NCI-H1417 (cell line): ENCODE measurements around the gene PDZK1IP1.

Experiments
- DNase-seq, 3 experiments: peaks; one replicate each; lab custom pipeline; 2025; lab: John Stamatoyannopoulos, UW

Gene PDZK1IP1, protein sequence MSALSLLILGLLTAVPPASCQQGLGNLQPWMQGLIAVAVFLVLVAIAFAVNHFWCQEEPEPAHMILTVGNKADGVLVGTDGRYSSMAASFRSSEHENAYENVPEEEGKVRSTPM

DNA sequence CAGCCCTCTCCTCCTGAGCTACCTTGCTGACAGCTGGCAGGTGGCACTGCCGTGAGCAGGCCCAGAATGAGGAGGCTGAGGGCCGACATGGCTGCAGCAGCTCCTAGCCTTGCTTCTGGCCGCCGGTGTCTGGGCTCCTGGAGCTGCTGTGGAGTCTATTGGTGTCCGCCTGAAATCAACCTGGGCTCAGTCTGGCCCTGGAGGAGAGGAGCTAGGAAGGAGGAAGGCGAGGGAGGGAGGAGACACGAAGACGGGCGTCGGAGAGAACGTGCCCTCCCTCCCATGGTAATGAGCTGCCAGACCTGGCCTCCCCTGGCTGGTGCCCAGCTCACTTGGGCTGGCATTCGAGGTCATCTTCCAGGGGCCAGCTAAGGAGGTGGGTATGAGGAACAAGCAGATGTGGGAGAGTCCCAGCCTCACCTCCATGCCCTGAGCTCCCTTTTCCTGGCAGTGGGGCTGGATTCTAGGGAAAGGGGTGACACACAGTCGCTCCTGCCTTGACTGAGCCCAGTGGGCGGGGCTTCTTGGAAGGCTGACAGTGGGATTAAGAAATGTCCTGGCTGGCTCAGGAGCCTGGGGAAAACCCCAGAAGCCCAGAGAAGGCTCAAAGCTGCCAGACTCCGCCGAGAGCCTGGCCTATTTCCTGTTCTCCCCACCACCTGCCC, at the start of gene PDZK1IP1:
TSS of gene PDZK1IP1 (minus strand) at position 193 of the 665 bp plus-strand sequence. CDS start at position 89, 104 bp downstream.
- DNase-seq: no peak

DNA sequence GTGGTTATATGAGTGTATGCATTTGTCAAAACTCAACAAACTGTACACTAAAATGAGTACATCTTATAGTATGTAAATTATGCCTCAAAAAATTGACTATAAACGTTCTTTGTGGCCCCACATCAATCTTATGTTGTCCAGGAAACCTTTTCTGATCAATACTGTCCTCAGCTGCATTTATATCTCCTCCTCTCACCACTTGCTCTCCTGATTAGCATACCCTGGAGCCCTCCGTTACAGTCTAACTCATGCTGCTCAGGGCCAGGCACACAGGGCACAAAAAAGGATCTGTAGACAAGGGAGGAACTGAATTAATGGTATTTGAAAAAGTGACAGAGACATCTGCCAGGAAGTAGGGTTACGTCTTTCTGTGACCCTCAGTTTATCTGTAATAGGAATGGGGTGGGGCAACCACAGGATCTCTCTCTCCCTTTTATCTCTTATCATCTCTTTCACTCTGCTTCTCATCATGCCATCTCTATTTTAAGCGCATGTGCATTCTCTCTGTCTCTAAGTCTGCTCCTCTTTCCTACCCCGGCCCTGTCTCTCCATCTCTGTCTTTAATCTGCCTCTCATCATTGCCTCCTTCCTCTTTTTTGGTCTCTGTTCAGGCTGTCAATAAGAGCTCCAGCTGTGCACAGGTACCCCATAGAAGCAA, 49.2 kb upstream of the PDZK1IP1 start:
- DNase-seq: no peak

DNA sequence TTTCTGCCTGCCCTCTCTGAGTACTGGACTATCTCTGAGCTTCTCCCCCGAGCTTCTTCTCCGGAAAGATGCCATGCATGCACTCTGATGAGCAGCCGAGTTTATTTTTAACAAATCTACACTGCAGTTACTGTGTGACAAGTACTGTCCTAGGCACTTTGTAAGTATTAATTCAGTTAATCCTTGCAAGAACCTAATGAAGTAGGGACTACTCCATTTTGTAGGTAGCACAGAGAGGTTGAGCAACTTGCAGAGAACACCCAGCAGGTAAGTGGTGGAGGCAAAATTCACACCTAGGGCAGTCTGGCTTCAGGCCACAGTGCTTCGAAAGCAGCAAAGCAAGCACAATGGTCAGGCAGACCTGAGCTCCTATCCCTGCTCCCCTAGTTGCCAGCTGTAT, 46.0 kb upstream of the PDZK1IP1 start:
- no peak for DNase-seq

DNA sequence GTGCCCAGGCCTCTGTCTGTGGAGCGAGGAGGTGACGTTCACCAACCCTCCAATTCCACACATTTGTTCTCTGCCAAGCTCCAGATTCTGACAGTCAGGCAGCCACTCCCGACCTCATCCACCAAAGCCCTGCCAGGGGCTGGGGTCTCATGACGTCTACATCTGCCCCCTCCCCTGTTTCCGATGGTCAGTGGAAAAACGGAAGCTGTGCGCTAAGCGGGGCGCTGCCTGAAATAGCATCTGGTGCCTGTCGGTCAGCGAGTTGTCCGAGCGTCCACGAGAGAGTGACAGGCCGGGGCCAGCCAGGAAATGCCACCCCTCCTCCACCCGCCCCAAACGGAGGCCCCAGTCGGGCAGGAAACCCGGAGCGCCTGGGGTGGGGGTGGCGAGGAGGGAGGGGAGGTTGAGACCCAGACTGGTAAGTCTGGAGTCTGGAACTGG, 45.4 kb upstream of the PDZK1IP1 start:
- DNase-seq: no peak

DNA sequence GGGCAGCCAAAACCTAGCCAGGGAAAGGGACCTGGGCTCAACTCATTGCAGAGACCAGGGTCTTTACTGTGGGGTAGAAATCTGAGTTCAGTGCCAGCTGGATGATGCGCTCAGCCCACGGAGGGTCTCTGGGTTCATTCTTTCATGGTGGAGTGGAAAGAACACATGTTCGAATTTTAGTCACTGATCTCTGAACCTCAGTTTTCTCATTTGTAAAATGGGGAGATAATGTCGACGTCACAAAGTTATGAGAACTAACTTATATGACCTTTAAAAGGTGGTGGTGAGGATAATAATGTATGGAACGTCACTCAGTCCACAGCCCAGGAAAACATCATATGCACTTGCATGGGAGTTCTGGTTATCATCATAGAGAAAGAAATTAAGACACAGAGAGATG, 43.4 kb upstream of the PDZK1IP1 start:
- no peak for DNase-seq

DNA sequence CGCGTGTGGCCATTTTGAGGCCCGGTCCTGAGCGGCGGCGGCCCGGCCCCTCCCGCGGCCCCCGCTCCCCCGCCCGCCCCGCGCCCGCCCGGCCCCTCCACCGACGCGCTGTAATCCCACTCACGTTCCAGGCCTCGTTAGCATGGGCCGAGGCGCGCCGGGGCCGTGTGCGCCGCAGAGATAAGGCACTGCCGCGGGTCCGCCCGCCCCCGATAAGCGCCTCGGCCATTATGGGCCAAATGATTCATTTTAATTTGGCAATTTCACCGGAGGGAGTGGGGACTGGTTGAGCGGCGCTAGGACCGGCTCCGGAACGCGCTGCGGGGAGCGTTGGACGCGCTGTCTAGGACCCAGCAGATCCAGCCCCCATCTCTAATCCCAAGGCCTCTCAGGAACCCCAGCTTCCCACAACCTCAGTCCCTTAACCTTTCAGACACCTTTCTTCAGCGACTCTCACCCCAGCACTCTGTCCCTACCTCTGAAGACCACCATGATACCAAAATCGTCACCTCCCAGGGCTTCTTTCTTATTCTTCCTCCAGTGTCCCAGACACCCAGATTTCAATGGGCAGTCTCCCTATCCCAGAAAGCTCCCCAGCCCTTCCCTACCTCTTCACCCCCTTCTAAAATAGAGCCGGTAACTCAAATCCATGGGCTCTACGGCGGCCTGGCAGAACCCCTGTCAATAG, 42.5 kb upstream of the PDZK1IP1 start, which contains the start of gene TAL1:
TSS of gene TAL1 (minus strand) at position 39 of the 688 bp plus-strand sequence. CDS start 6,337 bp downstream, outside the sequence.
- no peak for DNase-seq

DNA sequence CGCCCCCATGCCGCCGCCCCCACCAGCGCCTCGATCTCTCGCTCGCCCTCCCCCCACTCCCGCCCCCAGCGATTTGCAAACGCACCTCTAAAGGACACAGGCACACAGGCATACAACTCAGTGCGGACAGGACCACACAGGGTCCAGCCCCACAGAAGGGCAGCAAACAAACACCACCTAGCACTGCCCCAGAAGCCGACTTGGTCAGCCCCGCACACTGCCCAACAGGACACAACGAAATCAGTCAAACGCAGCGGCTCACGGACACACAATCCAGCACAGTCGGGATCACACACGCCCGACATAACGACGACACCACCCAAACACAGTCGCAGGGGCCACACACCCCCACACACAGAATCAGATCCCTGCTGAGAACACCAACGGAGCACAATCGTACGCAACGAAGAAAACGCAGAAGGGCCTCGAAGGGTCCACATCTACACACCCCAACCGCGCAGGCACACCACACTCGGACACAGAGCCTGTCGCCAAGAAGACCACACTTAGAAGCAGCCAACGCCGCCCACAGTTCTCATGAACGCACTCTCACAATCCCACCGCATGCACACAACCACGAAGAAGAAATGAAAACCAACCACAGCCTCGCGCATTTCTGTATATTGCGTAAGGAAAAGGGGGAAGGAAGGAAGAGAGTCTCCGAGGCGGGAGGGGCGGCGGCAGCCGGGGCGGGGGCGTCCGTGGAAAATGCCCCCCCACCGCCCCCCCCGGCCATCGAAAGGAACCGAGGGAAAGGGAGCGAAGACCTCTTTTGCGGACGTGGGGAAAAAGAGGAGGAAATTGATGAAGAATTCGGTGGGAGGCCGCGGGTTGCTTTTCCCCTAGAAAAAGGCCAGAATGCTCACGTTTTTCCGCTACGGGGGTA, 41.7 kb upstream of the PDZK1IP1 start:
- no peak for DNase-seq

DNA sequence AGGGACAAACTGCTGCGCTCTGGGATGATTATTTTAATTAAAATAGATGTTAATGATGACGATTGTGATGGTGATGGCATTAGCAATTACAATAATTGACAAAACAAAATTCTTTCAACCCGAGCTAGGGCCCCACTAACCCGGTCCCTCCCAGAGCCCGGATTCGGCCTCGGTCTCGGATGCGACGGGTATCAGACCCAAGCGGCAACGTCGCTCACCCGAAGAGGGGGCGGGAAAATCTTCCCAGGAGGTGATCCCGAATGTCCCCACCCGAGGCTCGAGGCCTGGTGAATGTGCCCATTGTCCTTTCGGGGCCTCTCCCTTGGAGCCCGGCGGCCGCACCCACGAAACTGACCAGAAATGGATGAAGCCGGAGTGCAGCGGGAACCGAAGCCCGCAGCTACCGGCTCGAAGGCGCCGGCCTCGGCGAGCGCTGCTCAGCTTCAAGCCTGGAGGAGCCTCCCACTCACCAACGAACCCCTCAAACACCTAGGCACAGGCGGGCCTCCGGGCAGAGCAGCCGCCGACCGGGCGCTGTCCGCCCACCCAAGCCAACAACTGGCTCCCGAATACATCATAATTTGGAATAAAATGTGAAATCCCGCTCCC, 41.0 kb upstream of the PDZK1IP1 start:
- DNase-seq: no peak

DNA sequence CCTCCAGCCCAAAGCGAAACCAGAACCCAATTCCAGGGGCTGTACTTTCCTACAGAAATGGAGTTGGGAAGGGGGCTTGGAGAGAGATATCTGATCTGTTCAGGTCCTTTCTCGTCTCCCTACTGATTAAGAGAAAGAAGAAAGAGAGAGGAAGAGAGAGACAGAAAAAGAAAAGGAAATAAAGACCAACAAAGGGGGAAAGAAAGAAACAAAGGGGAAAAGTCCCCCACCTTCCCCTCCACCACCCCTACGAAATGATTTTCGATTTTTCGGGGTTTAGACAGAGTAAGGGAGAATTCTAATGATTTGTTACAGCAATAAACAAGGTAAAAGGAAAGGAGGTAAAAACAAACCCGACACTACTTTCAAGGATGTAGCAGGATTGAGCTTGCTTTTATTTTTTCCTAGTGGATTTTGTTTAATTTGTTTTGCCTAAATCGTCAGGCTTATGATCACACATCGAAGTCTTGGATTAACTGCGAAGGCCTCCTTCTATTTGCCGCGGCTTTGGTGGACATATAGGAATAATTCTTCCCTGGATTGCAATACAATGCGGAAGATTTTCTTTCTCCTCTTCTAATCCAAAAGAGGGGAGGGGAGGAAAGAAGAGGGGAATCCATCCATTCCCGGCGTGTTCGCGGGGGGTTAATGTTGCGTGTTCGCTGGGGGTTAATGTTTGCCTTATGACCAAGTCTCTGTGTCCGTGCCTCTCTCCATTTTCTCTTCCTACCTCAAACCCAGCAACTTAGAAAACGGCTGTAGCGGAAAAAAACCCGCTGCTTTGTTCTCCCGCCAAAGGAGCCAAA, 40.3 kb upstream of the PDZK1IP1 start:
- DNase-seq: no peak

DNA sequence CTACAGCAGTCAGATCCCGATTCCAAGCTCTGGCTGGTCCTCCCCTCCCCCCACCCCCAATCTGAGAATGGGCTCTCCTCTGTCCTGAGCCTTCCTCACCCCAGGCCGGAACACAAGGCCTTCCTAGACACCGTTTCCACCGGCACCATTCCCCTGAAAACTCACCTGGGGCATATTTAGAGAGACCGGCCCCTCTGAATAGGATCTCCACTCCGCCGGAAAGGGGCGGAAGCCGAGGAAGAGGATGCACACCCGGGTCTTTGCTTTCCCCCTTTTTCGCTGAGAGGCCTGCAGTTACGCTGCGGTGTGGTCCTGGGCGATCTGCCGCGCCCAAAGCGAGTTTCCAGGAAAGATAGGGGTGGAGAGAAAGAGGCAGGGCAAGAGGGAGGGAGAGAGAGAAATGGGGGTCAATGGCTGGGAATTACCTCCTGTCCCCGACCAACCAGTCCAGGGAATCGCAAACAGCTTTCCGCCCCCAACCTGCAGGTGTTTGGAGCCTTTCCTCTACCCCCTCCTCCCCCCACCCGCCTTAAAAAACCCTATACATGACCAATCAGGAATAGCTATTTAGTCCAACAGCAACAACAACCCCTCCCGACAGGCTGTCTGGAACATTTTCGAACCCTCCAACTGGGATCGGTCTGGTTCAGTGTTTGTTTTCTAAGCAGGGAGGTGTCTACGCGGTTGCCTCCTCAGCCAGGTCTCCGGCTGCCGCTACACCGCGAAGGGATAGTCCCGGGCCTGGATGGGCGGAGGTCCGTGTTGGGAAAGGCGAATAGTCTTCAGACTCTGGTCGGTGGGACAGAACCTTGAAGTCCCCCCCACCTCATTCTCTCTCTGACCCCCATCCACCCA, 39.4 kb upstream of the PDZK1IP1 start:
- no peak for DNase-seq

DNA sequence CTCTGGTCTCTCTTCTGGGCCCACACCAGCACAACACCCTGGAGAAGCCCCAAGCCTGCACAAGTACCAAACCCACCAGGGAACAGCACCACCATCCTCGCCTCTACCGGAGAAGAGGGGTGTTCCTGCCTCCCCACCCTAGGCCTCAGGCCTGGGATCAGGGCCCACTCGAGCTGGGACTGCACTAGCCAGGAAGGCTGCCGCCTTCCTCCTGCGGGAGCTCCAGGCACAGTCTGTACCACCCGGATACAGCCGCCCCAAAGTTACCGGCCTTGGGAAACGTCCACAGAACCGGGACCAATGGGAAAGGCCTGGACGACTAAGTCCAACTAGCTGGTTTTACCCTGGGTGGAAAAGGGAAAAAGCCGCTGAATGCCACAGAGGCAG, 38.8 kb upstream of the PDZK1IP1 start:
- DNase-seq: no peak

DNA sequence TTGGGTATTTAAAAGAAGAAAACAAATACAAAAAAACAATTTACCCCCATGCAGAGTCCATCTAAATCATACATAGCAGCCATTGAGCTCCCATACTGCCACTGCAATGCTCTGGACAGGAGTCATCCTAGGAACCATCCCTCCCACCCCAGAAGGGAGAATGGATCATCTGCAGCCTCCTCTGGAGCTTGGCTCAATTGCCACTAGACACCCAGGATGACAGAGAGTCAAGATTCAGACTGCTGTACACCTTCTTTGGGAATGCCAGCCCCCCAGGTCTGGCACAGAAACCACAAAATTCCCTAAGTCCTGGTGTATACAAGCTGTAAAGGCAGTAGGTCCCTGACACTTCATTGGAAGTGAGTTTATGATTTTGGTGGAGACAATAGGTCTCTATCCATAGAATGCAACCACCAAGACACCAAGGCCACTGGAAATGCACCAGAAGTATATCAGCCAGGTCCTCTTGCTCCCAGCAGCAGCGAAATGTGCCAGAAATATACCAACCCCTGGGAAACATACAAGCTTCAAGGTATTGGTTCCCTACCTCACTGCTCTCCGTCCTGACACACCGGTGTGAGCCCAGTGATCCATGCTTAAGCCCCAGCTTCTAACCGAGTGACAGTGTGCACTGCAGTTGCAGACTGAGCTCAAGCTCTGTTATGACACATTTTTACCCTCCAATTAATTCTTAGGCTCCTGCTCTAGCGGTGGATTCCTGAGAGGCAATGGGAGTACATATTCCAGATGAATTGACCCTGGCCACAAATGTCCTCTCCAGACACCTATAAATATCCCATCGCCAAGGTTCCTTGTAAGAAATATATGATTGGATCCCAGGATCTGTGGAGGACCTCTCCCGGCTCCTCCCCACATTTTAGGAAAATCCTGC, 37.8 kb upstream of the PDZK1IP1 start:
- no peak for DNase-seq

DNA sequence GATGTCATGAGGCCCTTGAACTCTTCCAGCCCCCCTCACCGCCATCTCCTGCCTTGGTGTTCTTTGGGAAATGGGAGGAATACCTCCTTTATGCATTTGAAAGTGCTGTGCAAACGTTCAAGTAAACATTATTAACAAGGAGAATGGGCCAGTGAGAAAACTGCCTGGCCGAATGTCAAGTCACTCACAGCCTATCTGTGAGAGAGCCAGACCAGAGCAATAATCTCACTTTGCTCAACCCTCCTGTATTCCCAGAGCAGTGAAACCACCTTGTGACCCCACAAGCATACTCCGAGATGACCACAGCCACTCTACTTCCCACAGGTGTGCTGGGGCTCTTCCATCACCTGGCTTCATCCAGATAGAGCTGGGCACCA, 37.0 kb upstream of the PDZK1IP1 start:
- DNase-seq: no peak

DNA sequence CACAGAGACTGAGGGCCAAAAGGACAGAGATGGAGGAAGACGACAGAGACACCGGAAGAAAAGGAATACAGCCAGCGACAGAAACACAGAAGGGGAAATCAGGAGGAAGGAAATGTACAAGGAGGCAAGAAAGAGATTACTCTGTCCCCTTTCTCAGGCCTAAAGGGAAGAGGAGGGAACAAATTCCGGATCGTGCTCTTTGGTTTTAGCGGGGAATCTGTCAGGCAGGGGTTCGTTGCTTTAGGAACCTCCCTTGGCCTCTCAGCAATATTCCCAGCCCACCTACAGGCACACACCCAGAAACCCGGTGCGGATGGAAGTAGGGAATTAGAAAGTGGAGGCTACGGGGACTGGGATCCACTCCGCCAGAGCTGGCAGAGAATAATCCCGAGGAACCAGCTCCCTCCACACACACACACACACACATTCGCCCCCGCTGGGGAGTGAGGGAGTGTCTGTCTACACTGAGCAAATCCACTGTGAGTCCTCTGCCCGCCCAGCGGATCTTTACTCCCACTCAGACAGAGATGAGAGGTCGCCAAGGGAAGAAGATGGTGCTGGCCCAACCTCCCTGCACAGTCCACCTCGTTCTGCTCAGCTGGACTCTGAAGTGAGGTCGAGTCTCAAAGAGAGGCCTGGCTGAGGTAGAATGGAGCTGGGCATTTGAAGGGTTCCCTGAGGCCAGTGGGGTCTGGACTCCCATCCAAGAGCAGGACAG, 36.4 kb upstream of the PDZK1IP1 start:
- no peak for DNase-seq

DNA sequence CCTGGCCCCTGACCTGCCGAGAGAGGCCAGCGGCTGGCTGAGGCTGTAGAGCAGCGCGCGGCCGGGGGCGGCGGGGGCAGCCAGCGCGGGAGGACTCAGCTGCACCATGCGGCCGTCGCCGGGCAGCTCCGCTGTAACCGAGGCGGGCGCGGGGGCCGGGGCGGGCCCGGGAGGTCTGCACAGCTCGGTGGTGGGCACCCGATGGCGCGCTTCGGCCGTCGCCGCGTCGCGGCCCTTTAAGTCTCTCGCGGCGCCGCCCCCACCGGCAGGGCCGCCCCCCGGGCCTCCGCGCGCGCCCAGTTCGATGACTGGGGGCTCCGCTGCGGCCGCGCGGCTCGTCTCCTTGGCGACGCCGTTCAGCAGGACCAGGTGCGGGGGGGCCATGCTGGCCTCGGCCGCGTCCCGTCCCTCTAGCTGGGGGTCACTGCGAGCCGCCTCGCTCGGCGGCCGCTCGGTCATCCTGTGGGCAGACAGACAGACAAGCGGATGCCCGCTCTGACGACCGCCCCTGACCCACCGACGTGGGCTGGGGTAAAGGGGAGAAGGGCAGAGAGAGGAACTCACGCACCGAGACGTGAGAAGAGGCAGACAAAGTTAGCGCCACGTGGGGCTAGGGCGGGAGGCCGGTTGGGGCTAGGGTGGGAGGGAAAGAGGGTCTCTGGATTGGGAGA, 35.7 kb upstream of the PDZK1IP1 start:
- peak in 2 of 3 experiments; percentile 59 to 69 for DNase-seq

DNA sequence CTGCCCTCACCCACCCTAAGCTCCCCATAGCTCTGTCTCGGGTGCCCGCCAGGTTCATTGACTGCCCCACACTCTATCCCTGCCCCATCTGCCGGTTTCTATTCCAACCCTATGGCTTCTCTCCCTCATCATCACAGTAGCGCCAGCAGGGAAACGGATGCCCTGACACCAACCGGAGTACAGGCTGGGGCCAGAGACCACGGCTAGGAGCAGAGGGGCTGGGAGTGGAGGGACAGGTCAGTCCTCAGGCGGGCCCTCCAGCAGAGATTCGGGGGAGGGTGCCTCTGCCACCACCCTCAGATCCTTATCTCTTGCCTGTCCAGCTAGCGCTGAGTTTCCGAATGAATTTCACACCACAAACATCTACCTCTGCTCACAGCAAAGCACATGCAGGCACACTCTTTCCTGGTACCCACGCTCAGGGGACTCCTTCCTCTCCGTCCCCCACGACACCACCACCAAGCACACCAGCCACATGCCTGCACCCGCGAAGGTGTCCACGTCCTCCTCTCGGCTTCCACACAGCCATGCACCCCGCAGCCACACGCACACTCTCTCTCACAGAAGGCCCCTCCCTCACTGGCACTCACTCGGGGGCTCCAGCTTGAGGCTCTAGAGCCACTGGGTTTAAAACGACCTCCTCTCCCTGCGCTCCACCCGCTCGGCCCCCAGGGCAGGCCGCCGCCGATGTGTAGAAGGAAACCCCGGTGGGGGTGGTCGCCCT, 35.0 kb upstream of the PDZK1IP1 start:
- DNase-seq: peak in 2 of 3 experiments; percentile 58 to 59
